HEK293 (cell line): ENCODE data around the gene PEAK3.

Source experiments
- CTCF ChIA-PET: fragments of 350-600 bp; formaldehyde crosslinking; extraction: SDS; loops from one replicate; lab custom pipeline; 2021; ENCODE audit warnings: antibody characterized with exemption; lab: Yijun Ruan, JAX
- POLR2A ChIA-PET: fragments of 300-600 bp; formaldehyde crosslinking; extraction: SDS; loops from one replicate; lab custom pipeline; 2020; ENCODE audit warnings: antibody characterized with exemption, inconsistent platforms; lab: Yijun Ruan, JAX
- H3K27ac ChIP-seq: fragments of 200-500 bp; sonication (Bioruptor generic); 2 replicates; pipeline ENCODE4 v1.5.1; 2014; ENCODE audit warnings: low read depth, low read length, control low read depth, inconsistent platforms; ENCODE audit errors: extremely low read depth
- H3K36me3 ChIP-seq, 2 experiments: fragments of 200-500 bp in 1 of 2; sonication (Bioruptor generic) in 1 of 2; 1 replicate in 1 of 2; 2 replicates in 1 of 2; pipeline ENCODE4 v1.5.1; 2014 to 2017; ENCODE audit warnings: inconsistent platforms in 2 of 2, low read length in 2 of 2; ENCODE audit not compliant: control insufficient read depth in 2 of 2, insufficient read depth in 1 of 2
- H3K4me1 ChIP-seq: fragments of 200-500 bp; sonication (Bioruptor generic); 2 replicates; pipeline ENCODE4 v1.5.1; 2014; ENCODE audit warnings: mild to moderate bottlenecking, low read length, inconsistent platforms; ENCODE audit not compliant: control insufficient read depth, insufficient read depth
- H3K4me3 ChIP-seq: 2 replicates; pipeline ENCODE4 v1.5.1; 2011; ENCODE audit warnings: low read depth, mild to moderate bottlenecking, control low read depth, low read length, moderate library complexity
- H3K9me3 ChIP-seq: fragments of 200-500 bp; sonication (Bioruptor generic); 2 replicates; pipeline ENCODE4 v1.5.1; 2014; ENCODE audit warnings: low read depth, low read length, inconsistent platforms; ENCODE audit not compliant: control insufficient read depth, insufficient read depth
- HIC1 ChIP-seq: fragments of 450-650 bp; formaldehyde crosslinking; IDR thresholded peaks from 2 replicates; pipeline ENCODE4 v1.5.1; 2016; ENCODE audit warnings: missing biosample characterization, missing genetic modification characterization
- HOXA7 ChIP-seq: sonication (generic); formaldehyde crosslinking; IDR thresholded peaks from 2 replicates; pipeline ENCODE4 v1.8.1; 2022; ENCODE audit warnings: missing genetic modification reagents, borderline replicate concordance
- INSM2 ChIP-seq: fragments of 450-650 bp; formaldehyde crosslinking; IDR thresholded peaks from 2 replicates; pipeline ENCODE4 v1.5.1; 2016; ENCODE audit warnings: missing biosample characterization, missing genetic modification characterization
- KLF16 ChIP-seq: fragments of 450-650 bp; formaldehyde crosslinking; IDR thresholded peaks from 2 replicates; pipeline ENCODE4 v1.5.1; 2017; ENCODE audit warnings: missing biosample characterization, missing genetic modification characterization
- OVOL3 ChIP-seq: fragments of 450-650 bp; formaldehyde crosslinking; IDR thresholded peaks from 2 replicates; pipeline ENCODE4 v1.5.1; 2016; ENCODE audit warnings: missing biosample characterization, missing genetic modification characterization
- SCRT2 ChIP-seq: fragments of 450-650 bp; formaldehyde crosslinking; IDR thresholded peaks from 2 replicates; pipeline ENCODE4 v1.5.1; 2016; ENCODE audit warnings: missing biosample characterization, missing genetic modification characterization
- ZIC2 ChIP-seq: fragments of 450-650 bp; formaldehyde crosslinking; IDR thresholded peaks from 2 replicates; pipeline ENCODE4 v1.5.1; 2016; ENCODE audit warnings: missing biosample characterization, missing genetic modification characterization
- ZNF146 ChIP-seq: fragments of 450-650 bp; formaldehyde crosslinking; IDR thresholded peaks from 2 replicates; pipeline ENCODE4 v1.5.1; 2016; ENCODE audit warnings: missing biosample characterization, missing genetic modification characterization
- ZNF157 ChIP-seq: fragments of 450-650 bp; formaldehyde crosslinking; IDR thresholded peaks from 2 replicates; pipeline ENCODE4 v1.5.1; 2016; ENCODE audit warnings: missing biosample characterization, missing genetic modification characterization
- ZNF169 ChIP-seq: fragments of 450-650 bp; formaldehyde crosslinking; IDR thresholded peaks from 2 replicates; pipeline ENCODE4 v1.5.1; 2016; ENCODE audit warnings: missing biosample characterization, missing genetic modification characterization
- ZNF211 ChIP-seq: fragments of 450-650 bp; formaldehyde crosslinking; IDR thresholded peaks from 2 replicates; pipeline ENCODE4 v1.5.1; 2016; ENCODE audit warnings: low read depth, missing biosample characterization, missing genetic modification characterization
- ZNF362 ChIP-seq: fragments of 450-650 bp; formaldehyde crosslinking; IDR thresholded peaks from 2 replicates; pipeline ENCODE4 v1.5.1; 2016; ENCODE audit warnings: missing biosample characterization, missing genetic modification characterization
- ZNF510 ChIP-seq: fragments of 450-650 bp; formaldehyde crosslinking; IDR thresholded peaks from 2 replicates; pipeline ENCODE4 v1.5.1; 2018; ENCODE audit warnings: mild to moderate bottlenecking, missing genetic modification characterization, missing biosample characterization; ENCODE audit not compliant: insufficient replicate concordance
- ZNF518A ChIP-seq: fragments of 450-650 bp; formaldehyde crosslinking; conservative IDR thresholded peaks from 2 replicates; pipeline ENCODE4 v1.5.1; 2016; ENCODE audit warnings: low read depth, missing biosample characterization, missing genetic modification characterization
- ZNF571 ChIP-seq: fragments of 450-650 bp; formaldehyde crosslinking; IDR thresholded peaks from 2 replicates; pipeline ENCODE4 v1.5.0; 2017; ENCODE audit warnings: missing biosample characterization, missing genetic modification characterization
- ZNF596 ChIP-seq: fragments of 450-650 bp; IDR thresholded peaks from 2 replicates; pipeline ENCODE4 v1.5.0; 2018; ENCODE audit warnings: missing biosample characterization, mild to moderate bottlenecking, missing genetic modification characterization, moderate library complexity
- ZNF677 ChIP-seq: fragments of 450-650 bp; IDR thresholded peaks from 2 replicates; pipeline ENCODE4 v1.5.0; 2018; ENCODE audit warnings: missing biosample characterization, mild to moderate bottlenecking, missing genetic modification characterization, moderate library complexity
- ZNF704 ChIP-seq: fragments of 450-650 bp; formaldehyde crosslinking; IDR thresholded peaks from 2 replicates; pipeline ENCODE4 v1.5.1; 2016; ENCODE audit warnings: missing biosample characterization, missing genetic modification characterization
- ZNF747 ChIP-seq: fragments of 450-650 bp; formaldehyde crosslinking; IDR thresholded peaks from 2 replicates; pipeline ENCODE4 v1.5.1; 2016; ENCODE audit warnings: missing biosample characterization, missing genetic modification characterization
- ZSCAN23 ChIP-seq: fragments of 450-650 bp; formaldehyde crosslinking; IDR thresholded peaks from 2 replicates; pipeline ENCODE4 v1.5.1; 2016; ENCODE audit warnings: missing biosample characterization, missing genetic modification characterization

PEAK3 gene

GRCh38 chr19:2239771-2240770, 41.9 kb downstream of the PEAK3 start (continued):
- no peak for TF ChIP-seq HIC1 (tag by site-specific recombination)
- TF ChIP-seq ZIC2: peak; percentile 28; the same call in 1 of the 2 replicates
- peak; percentile 96 for TF ChIP-seq SCRT2 (tag by site-specific recombination)
- no peak for TF ChIP-seq ZNF704 (tag by site-specific recombination)
- no peak for TF ChIP-seq OVOL3

- TF ChIP-seq ZNF518A (tag by site-specific recombination) (no peak), ZNF362 (tag by site-specific recombination) (peak; percentile 94; the same call in 1 of the 2 replicates), ZNF596 (tag by site-specific recombination) (0 out of 2 replicates have a peak, but pooled peaks have one; percentile 23), ZNF169 (tag by site-specific recombination) (no peak)
- peaks cover 4% of the 10 kb centered on the region; the same call in 1 of the 2 replicates for H3K4me1 ChIP-seq
- H3K9me3 ChIP-seq: no peaks in the 10 kb centered on the region
- ChIA-PET POLR2A (interaction anchor here (0.7 to 2.5 kb wide), 8 partner anchors 8 to 237 kb away, joined by 3 to 14 read pairs (median 6); partner anchors contain the start of genes AMH and GADD45B), CTCF (interaction anchor here (0.7 to 4.5 kb wide), 8 partner anchors 20 to 310 kb away, joined by 3 to 29 read pairs (median 4); no protein-coding TSS in a partner anchor)
- H3K4me3 ChIP-seq: peak overlapping the region; percentile 24
- 0 out of 2 replicates have a peak overlapping the region, but pooled peaks have one; percentile 22 for H3K27ac ChIP-seq
- peaks cover 4 to 52% of the 10 kb centered on the region in 2 experiments for H3K36me3 ChIP-seq
Measured at GRCh38 chr19:2239173-2239572, 42.8 kb downstream of the PEAK3 start.

GRCh38 chr19:2237869-2238153, 44.2 kb downstream of the PEAK3 start:
- Histone ChIP-seq H3K36me3 (peaks cover 4 to 51% of the 10 kb centered on the region in 2 experiments; a peak in 2 of 3 replicates), H3K27ac (peak overlapping the region; percentile 95; the same call in 1 of the 2 replicates), H3K4me3 (peak overlapping the region; percentile 84), H3K4me1 (peaks cover 4% of the 10 kb centered on the region; the same call in 1 of the 2 replicates), H3K9me3 (no peaks in the 10 kb centered on the region)
- ChIA-PET CTCF (interaction anchor here (0.5 to 4.5 kb wide), 11 partner anchors 22 to 399 kb away, joined by 3 to 29 read pairs (median 3); no protein-coding TSS in a partner anchor), POLR2A (interaction anchor here (0.5 to 2.5 kb wide), 5 partner anchors 11 to 82 kb away, joined by 3 to 14 read pairs (median 5); partner anchors contain the start of gene AMH)
- TF ChIP-seq ZNF571 (no peak), ZNF157 (tag by site-specific recombination) (no peak), HOXA7 (CRISPR knock-in tag) (no peak), INSM2 (tag by site-specific recombination) (no peak), KLF16 (tag by site-specific recombination) (no peak), ZNF146 (no peak), ZNF677 (tag by site-specific recombination) (no peak), ZNF510 (tag by site-specific recombination) (no peak), ZNF211 (no peak), ZNF747 (no peak), ZSCAN23 (tag by site-specific recombination) (no peak)
